NCI-H128 (cell line): ENCODE results near the gene KCNB1.

Experiments used
- DNase-seq: peaks from one replicate; lab custom pipeline; 2025; ENCODE audit not compliant: unreplicated experiment; lab: John Stamatoyannopoulos, UW

KCNB1 gene

GRCh38 chr20:49392745-49393144 is 89.7 kb downstream of the KCNB1 start:
- DNase-seq, result peak; percentile 22

- DNase-seq, result no peak
These were observed 90.8 kb downstream of the KCNB1 start for GRCh38 chr20:49391404-49392245.

GRCh38 chr20:49389854-49390253 is 92.6 kb downstream of the KCNB1 start:
- no peak for DNase-seq

- DNase-seq, result no peak
These were observed 93.7 kb downstream of the KCNB1 start for GRCh38 chr20:49388744-49389143.

GRCh38 chr20:49387581-49387939 is 94.9 kb downstream of the KCNB1 start:
- DNase-seq, result no peak

GRCh38 chr20:49386848-49387580 is 95.5 kb downstream of the KCNB1 start:
- DNase-seq, result peak; percentile 83

- DNase-seq, result no peak
These were observed 97.0 kb downstream of the KCNB1 start for GRCh38 chr20:49385465-49385864.

GRCh38 chr20:49384437-49385434 is 97.7 kb downstream of the KCNB1 start:
- peak; percentile 10 for DNase-seq

GRCh38 chr20:49381558-49382493 is 100.6 kb downstream of the KCNB1 start:
- peak; percentile 25 for DNase-seq

GRCh38 chr20:49380337-49380780 is 102.1 kb downstream of the KCNB1 start:
- no peak for DNase-seq

- DNase-seq, result no peak
These were observed 103.1 kb downstream of the KCNB1 start for GRCh38 chr20:49379338-49379737.

GRCh38 chr20:49377326-49377725 is 105.1 kb downstream of the KCNB1 start:
- DNase-seq, result no peak

- no peak for DNase-seq
These were observed 107.3 kb downstream of the KCNB1 start for GRCh38 chr20:49375170-49375569.

- no peak for DNase-seq
These were observed 110.3 kb downstream of the KCNB1 start for GRCh38 chr20:49372095-49372734.

GRCh38 chr20:49368596-49368995 is 113.9 kb downstream of the KCNB1 start:
- DNase-seq, result no peak

GRCh38 chr20:49367113-49367512 is 115.4 kb downstream of the KCNB1 start:
- DNase-seq, result no peak

- no peak for DNase-seq
These were observed 115.8 kb downstream of the KCNB1 start for GRCh38 chr20:49366687-49367086.

- no peak for DNase-seq
These were observed 120.4 kb downstream of the KCNB1 start for GRCh38 chr20:49361862-49362660.
